OCI-LY1 (cell line): ENCODE measurements around the gene PCDHB10.

Source experiments
- CTCF ChIP-seq: fragments of 200-600 bp; sonication (generic), shearing (Covaris generic); IDR thresholded peaks from 2 replicates; pipeline ENCODE4 v1.5.1; 2017; ENCODE audit warnings: mild to moderate bottlenecking, antibody characterized with exemption, low read length, moderate library complexity, mixed read lengths
- EZH2 ChIP-seq: fragments of 200-600 bp; sonication (generic), shearing (Covaris generic); IDR thresholded peaks from 2 replicates; pipeline ENCODE4 v1.8.0; 2017; ENCODE audit warnings: borderline replicate concordance, mixed run types, mild to moderate bottlenecking, antibody characterized with exemption, low read length, moderate library complexity, mixed read lengths

- TF ChIP-seq CTCF, result no peak
- no peak for TF ChIP-seq EZH2
These were observed 16.2 kb upstream of the PCDHB10 start for GRCh38 chr5:141175933-141176332.
